Mesangial cell (primary cell): Measurements from ENCODE around the gene LTA. TPM values are rescaled to one million over a fixed set of nuclear protein-coding genes. Genes with fewer than 3 reads are reported as not detected.

Experiments
- total RNA-seq: library from RNA; depleted of rRNA; stranded (reverse); fragments of >200 nt; gene quantifications from 2 replicates; pipeline ENCODE4 v1.2.3, GENCODE V29; 2015

Gene LTA
- not detected in 2 replicates for total RNA-seq

DNA sequence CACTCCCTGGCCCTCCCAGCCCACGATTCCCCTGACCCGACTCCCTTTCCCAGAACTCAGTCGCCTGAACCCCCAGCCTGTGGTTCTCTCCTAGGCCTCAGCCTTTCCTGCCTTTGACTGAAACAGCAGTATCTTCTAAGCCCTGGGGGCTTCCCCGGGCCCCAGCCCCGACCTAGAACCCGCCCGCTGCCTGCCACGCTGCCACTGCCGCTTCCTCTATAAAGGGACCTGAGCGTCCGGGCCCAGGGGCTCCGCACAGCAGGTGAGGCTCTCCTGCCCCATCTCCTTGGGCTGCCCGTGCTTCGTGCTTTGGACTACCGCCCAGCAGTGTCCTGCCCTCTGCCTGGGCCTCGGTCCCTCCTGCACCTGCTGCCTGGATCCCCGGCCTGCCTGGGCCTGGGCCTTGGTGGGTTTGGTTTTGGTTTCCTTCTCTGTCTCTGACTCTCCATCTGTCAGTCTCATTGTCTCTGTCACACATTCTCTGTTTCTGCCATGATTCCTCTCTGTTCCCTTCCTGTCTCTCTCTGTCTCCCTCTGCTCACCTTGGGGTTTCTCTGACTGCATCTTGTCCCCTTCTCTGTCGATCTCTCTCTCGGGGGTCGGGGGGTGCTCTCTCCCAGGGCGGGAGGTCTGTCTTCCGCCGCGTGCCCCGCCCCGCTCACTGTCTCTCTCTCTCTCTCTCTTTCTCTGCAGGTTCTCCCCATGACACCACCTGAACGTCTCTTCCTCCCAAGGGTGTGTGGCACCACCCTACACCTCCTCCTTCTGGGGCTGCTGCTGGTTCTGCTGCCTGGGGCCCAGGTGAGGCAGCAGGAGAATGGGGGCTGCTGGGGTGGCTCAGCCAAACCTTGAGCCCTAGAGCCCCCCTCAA lies at the start of gene LTA:
Gene LTA, plus strand, starts transcription at position 249 of the 871 bp plus-strand sequence. Its CDS starts 454 bp downstream, at position 703.

GRCh38 chr6:31528821-31529328 lies 43.2 kb upstream of the LTA start, which contains the start of gene MCCD1:
TSS of gene MCCD1 (plus strand) at chr6:31528962. CDS start at chr6:31529015, 53 bp downstream.

DNA sequence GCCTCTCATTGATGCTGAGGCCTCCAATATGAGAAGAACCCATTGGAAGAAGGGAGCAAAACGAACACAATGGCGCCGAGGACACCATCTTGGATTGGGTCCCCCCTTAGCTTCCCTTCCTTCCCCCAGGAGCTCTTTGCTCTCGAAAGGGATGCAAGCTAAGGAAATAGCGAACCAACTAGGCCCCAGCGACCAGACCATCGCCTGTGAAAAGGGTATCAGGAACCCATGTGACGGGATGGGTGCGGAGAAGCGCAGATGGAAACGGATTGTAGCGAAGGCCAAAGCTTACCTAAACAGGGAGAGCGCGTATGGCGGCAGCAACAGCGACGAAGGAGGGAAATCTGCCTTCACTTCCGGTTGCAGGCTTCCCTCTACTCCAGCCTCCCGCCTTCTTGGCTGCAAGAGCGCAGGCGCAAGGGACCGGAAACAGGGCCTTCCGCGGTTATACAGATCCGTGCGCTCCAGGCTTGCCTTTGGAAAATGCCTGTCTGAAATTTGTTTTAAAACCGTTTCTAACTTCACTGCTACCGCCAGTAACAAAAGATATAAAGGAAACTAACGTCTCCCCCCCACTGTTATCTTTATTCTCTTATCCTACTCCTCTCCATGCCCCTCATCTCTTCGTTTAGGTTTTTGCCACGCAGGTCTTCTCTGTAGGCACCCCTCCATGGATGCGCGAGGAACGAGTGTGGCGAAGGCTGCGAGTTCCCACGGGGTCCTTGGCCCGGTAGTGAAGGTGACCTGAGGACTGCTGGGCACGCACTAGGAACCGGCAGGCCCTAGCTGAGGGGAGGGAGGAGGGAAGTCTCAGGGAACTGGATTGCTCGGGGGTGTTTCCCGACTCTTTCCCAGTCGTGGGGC lies 30.2 kb upstream of the LTA start, which contains the start of gene DDX39B:
Gene DDX39B, minus strand, starts transcription at position 346 of the 864 bp plus-strand sequence. CDS start 1,471 bp downstream, outside the sequence.

GRCh38 chr6:31546339-31546957 lies 25.6 kb upstream of the LTA start, which contains the start of gene ATP6V1G2:
TSS of gene ATP6V1G2 (minus strand) at chr6:31546608. CDS start at chr6:31546559, 49 bp downstream.

GRCh38 chr6:31546958-31547726 lies 24.9 kb upstream of the LTA start, which contains the start of gene NFKBIL1:
TSS of gene NFKBIL1 (plus strand) at chr6:31547608. CDS start at chr6:31547695, 87 bp downstream.

DNA sequence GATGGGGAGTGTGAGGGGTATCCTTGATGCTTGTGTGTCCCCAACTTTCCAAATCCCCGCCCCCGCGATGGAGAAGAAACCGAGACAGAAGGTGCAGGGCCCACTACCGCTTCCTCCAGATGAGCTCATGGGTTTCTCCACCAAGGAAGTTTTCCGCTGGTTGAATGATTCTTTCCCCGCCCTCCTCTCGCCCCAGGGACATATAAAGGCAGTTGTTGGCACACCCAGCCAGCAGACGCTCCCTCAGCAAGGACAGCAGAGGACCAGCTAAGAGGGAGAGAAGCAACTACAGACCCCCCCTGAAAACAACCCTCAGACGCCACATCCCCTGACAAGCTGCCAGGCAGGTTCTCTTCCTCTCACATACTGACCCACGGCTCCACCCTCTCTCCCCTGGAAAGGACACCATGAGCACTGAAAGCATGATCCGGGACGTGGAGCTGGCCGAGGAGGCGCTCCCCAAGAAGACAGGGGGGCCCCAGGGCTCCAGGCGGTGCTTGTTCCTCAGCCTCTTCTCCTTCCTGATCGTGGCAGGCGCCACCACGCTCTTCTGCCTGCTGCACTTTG lies 3.3 kb downstream of the LTA start, which contains the start of gene TNF:
Gene TNF, plus strand, starts transcription at position 231 of the 567 bp plus-strand sequence. Its CDS starts 177 bp downstream, at position 408.

DNA sequence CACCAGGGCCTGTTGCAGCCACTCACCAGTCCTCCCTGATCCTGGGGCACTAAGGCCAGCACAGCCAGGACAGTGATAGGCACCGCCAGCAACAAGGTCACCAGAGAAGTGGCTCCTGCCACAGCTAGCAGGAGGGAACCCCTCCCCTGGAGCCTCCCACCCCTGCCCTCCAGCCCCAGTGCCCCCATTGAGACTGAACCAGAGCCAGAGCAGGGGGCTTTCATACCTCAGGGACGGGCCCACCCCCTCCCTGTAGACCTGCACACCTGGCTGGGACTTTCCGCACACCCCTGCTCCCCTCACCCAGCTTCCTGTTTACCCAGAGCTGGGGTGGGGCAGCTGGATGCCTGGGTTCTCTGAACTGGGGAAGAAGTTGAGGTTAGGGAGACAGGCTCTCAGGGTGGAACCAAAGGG lies 10.1 kb downstream of the LTA start, which contains the start of gene LTB:
Gene LTB, minus strand, starts transcription at position 195 of the 414 bp plus-strand sequence. Its CDS starts 7 bp downstream, at position 188.

DNA sequence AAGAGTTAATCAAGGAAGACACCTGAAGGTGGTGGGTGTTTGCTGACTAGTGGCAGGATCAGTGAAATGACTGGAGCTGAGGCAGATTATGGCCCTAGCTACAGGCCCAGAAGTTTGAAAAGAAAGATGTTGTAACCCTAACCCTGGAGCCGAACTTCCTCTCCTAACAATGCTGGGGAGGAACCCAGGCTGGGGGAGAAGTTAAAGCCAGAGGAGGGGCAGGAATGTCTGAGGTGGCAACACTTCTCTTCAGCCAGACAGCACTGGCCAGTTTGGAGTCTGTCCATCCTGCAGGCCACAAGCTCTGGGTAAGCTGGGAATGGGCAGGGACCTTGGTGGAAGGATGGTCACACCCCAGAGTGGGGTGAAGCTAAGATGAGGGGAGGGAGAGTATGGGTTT lies 13.9 kb downstream of the LTA start, which contains the start of gene LST1:
Gene LST1, plus strand, starts transcription at position 270 of the 400 bp plus-strand sequence. CDS start 1,023 bp downstream, outside the sequence.

DNA sequence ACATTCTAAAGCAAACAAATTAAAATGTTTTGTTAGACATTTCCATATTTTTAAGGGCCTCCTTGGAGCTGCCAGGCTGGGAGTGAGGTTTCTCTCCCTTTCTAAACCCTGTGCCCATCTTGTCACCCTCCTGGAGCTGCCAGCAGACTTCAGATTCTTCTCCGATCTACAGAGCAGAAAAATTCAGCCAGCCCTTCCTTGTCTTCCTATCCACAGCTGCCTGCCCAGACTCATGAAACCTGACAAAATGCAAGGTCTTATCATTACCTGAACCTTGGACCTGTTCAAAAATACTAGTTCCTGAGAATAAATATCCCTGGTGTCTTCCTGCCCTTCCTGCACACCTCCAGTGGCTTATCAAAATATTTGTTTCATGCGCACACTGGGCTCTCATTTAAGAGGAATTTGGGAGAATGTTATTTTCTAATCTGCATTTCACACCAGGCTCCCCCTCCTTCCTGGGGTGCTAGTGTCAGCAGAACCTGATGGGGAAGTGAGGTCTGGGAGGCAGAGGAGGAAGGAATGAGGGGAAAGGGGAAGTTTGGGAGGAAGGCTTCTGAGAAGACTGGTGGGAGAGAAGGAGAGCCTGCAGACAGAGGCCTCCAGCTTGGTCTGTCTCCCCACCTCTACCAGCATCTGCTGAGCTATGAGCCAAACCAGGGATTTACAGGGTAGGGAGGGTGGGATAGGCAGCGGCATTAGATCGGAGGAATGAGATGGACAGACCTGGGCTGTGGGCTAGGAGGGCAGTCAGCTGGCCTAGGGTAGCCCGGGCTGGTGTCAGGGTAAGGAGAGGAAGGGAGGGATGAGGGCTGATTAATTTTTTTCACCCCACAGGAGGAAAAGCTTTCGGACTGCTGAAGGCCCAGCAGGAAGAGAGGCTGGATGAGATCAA lies 42.8 kb downstream of the LTA start, which contains the start of gene AIF1:
Gene AIF1, plus strand, starts transcription at position 551 of the 895 bp plus-strand sequence. Its CDS starts 96 bp downstream, at position 647.

DNA sequence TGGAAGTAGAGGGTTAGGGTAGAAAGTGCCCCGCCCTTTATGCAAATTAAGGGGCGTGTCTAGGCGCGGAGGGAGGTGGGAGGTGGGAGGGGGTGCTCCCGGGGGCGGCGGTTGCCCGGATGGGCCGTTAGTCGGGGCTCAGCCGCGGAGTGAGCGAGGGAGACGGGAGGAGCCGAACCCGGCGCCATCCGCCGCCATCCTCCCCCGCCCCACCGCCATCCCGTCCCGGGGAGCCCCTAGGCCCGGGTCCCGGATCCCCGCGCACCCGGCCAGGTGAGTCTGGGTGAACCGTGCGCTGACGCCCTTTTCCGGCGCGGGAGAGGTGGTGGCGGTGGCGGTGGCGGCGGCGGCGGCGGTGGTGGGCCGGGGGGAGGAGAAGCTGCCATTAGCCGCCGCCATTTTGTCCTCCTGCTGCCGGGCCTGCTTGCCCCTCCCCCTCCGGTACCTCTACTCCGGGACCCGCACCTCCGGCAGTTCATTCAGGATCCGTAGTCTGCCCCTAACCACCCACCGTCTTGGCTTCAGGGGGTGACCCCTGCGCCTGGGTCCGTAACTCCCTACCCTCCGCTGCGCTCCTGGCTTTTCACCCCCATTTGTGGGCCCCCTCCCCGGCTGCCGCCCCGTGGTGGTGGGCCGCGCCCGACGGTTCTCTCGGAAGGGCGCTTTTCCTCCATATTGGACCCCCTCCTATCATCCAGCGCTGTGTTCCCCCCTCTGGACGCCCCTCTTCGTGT lies 48.7 kb downstream of the LTA start, which contains the start of gene PRRC2A:
Gene PRRC2A, plus strand, starts transcription at position 130 of the 734 bp plus-strand sequence. CDS start 2,075 bp downstream, outside the sequence.

Other genes starting within 250 kb of the LTA start
- 50.8 and 163 TPM in 2 replicates for gene HLA-B, start 215.1 kb upstream of the LTA start, total RNA-seq
- 29.4 and 71.7 TPM in 2 replicates for gene MICA, start 168.7 kb upstream of the LTA start, total RNA-seq
- 7.5 and 28.2 TPM in 2 replicates for gene MICB, start 74.1 kb upstream of the LTA start, total RNA-seq
- gene MCCD1, start 43.3 kb upstream of the LTA start, total RNA-seq = not detected in 2 replicates
- 416 and 449 TPM in 2 replicates for gene DDX39B, start 30.3 kb upstream of the LTA start, total RNA-seq
- 0.63 and 0.98 TPM in 2 replicates for gene ATP6V1G2, start 25.7 kb upstream of the LTA start, total RNA-seq
- 15.2 and 45.0 TPM in 2 replicates for gene NFKBIL1, start 24.7 kb upstream of the LTA start, total RNA-seq
- 1.3 and 5.7 TPM in 2 replicates for gene TNF, start 3.3 kb downstream of the LTA start, total RNA-seq
- gene LTB, start 10.1 kb downstream of the LTA start, total RNA-seq = 1.3 and 2.0 TPM in 2 replicates
- gene LST1, start 14.0 kb downstream of the LTA start, total RNA-seq = not detected in 2 replicates
- not detected in 2 replicates for gene NCR3, start 20.7 kb downstream of the LTA start, total RNA-seq
- not detected in 2 replicates for gene AIF1, start 42.9 kb downstream of the LTA start, total RNA-seq
- 145 and 181 TPM in 2 replicates for gene PRRC2A, start 48.4 kb downstream of the LTA start, total RNA-seq
- gene BAG6, start 80.4 kb downstream of the LTA start, total RNA-seq = 343 and 397 TPM in 2 replicates
- gene APOM, start 83.6 kb downstream of the LTA start, total RNA-seq = 2.8 and 5.2 TPM in 2 replicates
- gene C6orf47, start 88.5 kb downstream of the LTA start, total RNA-seq = 13.0 and 16.7 TPM in 2 replicates
- 10.1 and 12.8 TPM in 2 replicates for gene GPANK1, start 92.7 kb downstream of the LTA start, total RNA-seq
- 302 and 333 TPM in 2 replicates for gene CSNK2B, start 93.8 kb downstream of the LTA start, total RNA-seq
- 1.3 and 2.3 TPM in 2 replicates for gene LY6G5B, start 97.7 kb downstream of the LTA start, total RNA-seq
- 0.65 TPM in 1 of 2 replicates, not detected in the other for gene LY6G5C, start 108.8 kb downstream of the LTA start, total RNA-seq
- 31.6 and 46.3 TPM in 2 replicates for gene ABHD16A, start 131.0 kb downstream of the LTA start, total RNA-seq
- not detected in 2 replicates for gene LY6G6F, start 134.6 kb downstream of the LTA start, total RNA-seq
- not detected in 2 replicates for gene LY6G6D, start 143.1 kb downstream of the LTA start, total RNA-seq
- not detected in 2 replicates for gene LY6G6C, start 149.5 kb downstream of the LTA start, total RNA-seq
- not detected in 2 replicates for gene MPIG6B, start 151.1 kb downstream of the LTA start, total RNA-seq
- gene DDAH2, start 157.0 kb downstream of the LTA start, total RNA-seq = 38.1 and 92.2 TPM in 2 replicates
- 577 and 1,120 TPM in 2 replicates for gene CLIC1, start 164.2 kb downstream of the LTA start, total RNA-seq
- 9.3 and 17.6 TPM in 2 replicates for gene MSH5, start 167.7 kb downstream of the LTA start, total RNA-seq
- gene SAPCD1, start 190.4 kb downstream of the LTA start, total RNA-seq = 1.0 and 5.7 TPM in 2 replicates
- 0.81 and 9.8 TPM in 2 replicates for gene VWA7, start 205.0 kb downstream of the LTA start, total RNA-seq
- 85.2 and 165 TPM in 2 replicates for gene VARS1, start 223.5 kb downstream of the LTA start, total RNA-seq
- 71.0 and 128 TPM in 2 replicates for gene LSM2, start 234.7 kb downstream of the LTA start, total RNA-seq
- gene HSPA1L, start 243.0 kb downstream of the LTA start, total RNA-seq = 0.16 and 0.76 TPM in 2 replicates
- 55.9 and 60.6 TPM in 2 replicates for gene HSPA1A, start 243.3 kb downstream of the LTA start, total RNA-seq